Prostate gland (tissue), 2 donors: Measurements from ENCODE around the gene PIEZO2.

Experiments used
- POLR2A ChIP-seq: fragments of 450-650 bp; IDR thresholded peaks from one replicate; pipeline ENCODE4 v1.6.1; 2016; ENCODE audit warnings: antibody characterized with exemption, mild to moderate bottlenecking
- TF ChIP-seq, protein P1 (sequence below), 4 experiments: fragments of 200-600 bp in 2 of 4; fragments of 450-650 bp in 2 of 4; sonication (generic) in 2 of 4; IDR thresholded peaks; 1 replicate in 3 of 4; 2 replicates in 1 of 4; pipeline ENCODE4 v1.5.1; 2016 to 2019; ENCODE audit warnings: antibody characterized with exemption in 4 of 4, mild to moderate bottlenecking in 2 of 4, moderate library complexity in 2 of 4

DNA sequence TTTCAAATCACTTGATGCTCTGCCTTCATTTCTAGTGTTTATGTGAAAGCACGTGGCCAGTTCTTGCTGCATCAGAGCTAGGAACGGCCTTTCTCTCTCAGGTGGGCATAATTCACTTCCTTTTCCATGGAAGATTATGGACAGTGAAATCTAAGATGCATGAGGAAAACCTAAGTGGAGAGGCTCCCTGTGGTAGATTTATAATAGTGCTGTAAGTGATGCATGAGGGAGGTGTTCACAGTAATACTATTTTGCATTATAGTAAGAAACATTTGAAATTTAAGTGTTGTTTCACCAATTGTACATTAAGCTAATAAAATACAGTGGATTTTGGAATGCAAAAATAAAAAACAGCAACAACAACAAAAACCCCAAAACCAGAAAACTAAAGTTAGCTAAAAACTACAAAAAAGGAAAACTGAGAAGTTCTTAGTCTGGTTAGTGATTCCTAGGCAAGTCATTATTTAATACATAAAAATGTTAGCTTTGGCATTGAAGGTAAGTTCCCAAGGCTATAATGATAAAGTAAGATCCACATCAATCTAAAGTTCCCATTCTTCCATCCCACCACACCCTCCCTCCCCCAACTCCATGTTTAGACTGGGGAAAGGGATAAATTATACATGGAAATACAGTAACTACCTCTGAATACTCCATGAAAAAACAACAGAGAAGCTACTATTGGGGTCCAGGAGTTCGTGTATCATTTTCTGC is 469.7 kb downstream of the PIEZO2 start:
- TF ChIP-seq, protein P1, sequence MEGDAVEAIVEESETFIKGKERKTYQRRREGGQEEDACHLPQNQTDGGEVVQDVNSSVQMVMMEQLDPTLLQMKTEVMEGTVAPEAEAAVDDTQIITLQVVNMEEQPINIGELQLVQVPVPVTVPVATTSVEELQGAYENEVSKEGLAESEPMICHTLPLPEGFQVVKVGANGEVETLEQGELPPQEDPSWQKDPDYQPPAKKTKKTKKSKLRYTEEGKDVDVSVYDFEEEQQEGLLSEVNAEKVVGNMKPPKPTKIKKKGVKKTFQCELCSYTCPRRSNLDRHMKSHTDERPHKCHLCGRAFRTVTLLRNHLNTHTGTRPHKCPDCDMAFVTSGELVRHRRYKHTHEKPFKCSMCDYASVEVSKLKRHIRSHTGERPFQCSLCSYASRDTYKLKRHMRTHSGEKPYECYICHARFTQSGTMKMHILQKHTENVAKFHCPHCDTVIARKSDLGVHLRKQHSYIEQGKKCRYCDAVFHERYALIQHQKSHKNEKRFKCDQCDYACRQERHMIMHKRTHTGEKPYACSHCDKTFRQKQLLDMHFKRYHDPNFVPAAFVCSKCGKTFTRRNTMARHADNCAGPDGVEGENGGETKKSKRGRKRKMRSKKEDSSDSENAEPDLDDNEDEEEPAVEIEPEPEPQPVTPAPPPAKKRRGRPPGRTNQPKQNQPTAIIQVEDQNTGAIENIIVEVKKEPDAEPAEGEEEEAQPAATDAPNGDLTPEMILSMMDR (IDR thresholded peaks at IDR 0.05) = no peak
- TF ChIP-seq POLR2A = no peak
